Testis (tissue), 3 donors: ENCODE results near the gene SLC39A7. TPM values are rescaled to one million over a fixed set of nuclear protein-coding genes. Genes with fewer than 3 reads are reported as not detected.
A peak's percentile ranks its signal among the peaks of the same experiment; 100 is the strongest.

Experiments used
- DNase-seq: peaks from one replicate; pipeline ENCODE4 v3.0.0-alpha.2; 2019
- H3K27ac ChIP-seq, 2 donors: fragments of 200-600 bp; sonication (generic); one replicate each; pipeline ENCODE4 v1.5.1; 2019
- H3K27me3 ChIP-seq: fragments of 200-600 bp; sonication (generic); one replicate; pipeline ENCODE4 v1.5.1; 2019
- H3K36me3 ChIP-seq: fragments of 200-600 bp; sonication (generic); one replicate; pipeline ENCODE4 v1.5.1; 2017; ENCODE audit warnings: low read depth; ENCODE audit errors: missing control alignments
- H3K4me1 ChIP-seq: fragments of 200-600 bp; sonication (generic); one replicate; pipeline ENCODE4 v1.5.1; 2019
- H3K4me3 ChIP-seq, 2 donors: fragments of 200-600 bp; sonication (generic); one replicate each; pipeline ENCODE4 v1.5.1; 2017 to 2019
- H3K9me3 ChIP-seq: fragments of 200-600 bp; sonication (generic); one replicate; pipeline ENCODE4 v1.5.1; 2017
- POLR2A ChIP-seq: fragments of 450-650 bp; IDR thresholded peaks from one replicate; pipeline ENCODE4 v1.6.1; 2017; ENCODE audit warnings: antibody characterized with exemption, mild to moderate bottlenecking, moderate library complexity
- WGBS, 2 donors: methylation state at CpG; one replicate each; pipeline ENCODE4 v1.1.5; 2018; 5-methylcytosine and 5-hydroxymethylcytosine counted together
- intact Hi-C: fragments of 100-400 bp; cut with DNase I; formaldehyde crosslinking; loops from one replicate; pipeline ENCODE4 v1.15.1; 2023; ENCODE audit warnings: low total_unique reads
- polyA plus RNA-seq: library from polyadenylated mRNA; stranded (reverse); fragments of 350-450 nt; fragmentation: Illumina TruSeq; extraction: RNeasy Lipid Tissue Mini Kit (QIAGEN cat#74804); gene quantifications from one replicate; pipeline ENCODE4 v1.2.3, GENCODE V29; 2014; ENCODE audit warnings: low read depth, low replicate concordance; ENCODE audit not compliant: insufficient read depth
- total RNA-seq, 2 donors: library from RNA; depleted of rRNA; stranded (reverse); fragments of >200 nt; gene quantifications; one replicate each; pipeline ENCODE4 v1.2.3, GENCODE V29; 2016
- TF ChIP-seq, protein P1 (sequence below), 3 experiments: fragments of 450-650 bp in 2 of 3; fragments of 200-600 bp in 1 of 3; sonication (generic) in 1 of 3; IDR thresholded peaks; one replicate each; pipeline ENCODE4 v1.5.1; 2016 to 2019; ENCODE audit warnings: antibody characterized with exemption in 3 of 3, mild to moderate bottlenecking in 2 of 3, moderate library complexity in 1 of 3

Gene SLC39A7
- total and polyA plus RNA-seq, 3 donors from 2014 or later: 79.1 to 87.7 (median 85.7) TPM

DNA sequence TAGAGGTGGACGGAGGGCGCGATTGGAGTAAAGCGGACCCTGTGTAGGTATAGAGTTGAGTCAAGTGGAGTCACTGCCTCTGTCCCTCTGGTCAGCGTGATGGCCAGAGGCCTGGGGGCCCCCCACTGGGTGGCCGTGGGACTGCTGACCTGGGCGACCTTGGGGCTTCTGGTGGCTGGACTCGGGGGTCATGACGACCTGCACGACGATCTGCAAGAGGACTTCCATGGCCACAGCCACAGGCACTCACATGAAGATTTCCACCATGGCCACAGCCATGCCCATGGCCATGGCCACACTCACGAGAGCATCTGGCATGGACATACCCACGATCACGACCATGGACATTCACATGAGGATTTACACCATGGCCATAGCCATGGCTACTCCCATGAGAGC lies 479 bp downstream of the SLC39A7 start:
- Histone ChIP-seq H3K36me3 (no peaks in the 10 kb centered on the region), H3K4me1 (peaks cover 44% of the 10 kb centered on the region), H3K27ac (peak overlapping the region; percentile 91 to 94), H3K27me3 (no peaks in the 10 kb centered on the region), H3K4me3 (peak overlapping the region; percentile 82), H3K9me3 (no peaks in the 10 kb centered on the region)
- no peak for TF ChIP-seq POLR2A
- TF ChIP-seq, protein P1, sequence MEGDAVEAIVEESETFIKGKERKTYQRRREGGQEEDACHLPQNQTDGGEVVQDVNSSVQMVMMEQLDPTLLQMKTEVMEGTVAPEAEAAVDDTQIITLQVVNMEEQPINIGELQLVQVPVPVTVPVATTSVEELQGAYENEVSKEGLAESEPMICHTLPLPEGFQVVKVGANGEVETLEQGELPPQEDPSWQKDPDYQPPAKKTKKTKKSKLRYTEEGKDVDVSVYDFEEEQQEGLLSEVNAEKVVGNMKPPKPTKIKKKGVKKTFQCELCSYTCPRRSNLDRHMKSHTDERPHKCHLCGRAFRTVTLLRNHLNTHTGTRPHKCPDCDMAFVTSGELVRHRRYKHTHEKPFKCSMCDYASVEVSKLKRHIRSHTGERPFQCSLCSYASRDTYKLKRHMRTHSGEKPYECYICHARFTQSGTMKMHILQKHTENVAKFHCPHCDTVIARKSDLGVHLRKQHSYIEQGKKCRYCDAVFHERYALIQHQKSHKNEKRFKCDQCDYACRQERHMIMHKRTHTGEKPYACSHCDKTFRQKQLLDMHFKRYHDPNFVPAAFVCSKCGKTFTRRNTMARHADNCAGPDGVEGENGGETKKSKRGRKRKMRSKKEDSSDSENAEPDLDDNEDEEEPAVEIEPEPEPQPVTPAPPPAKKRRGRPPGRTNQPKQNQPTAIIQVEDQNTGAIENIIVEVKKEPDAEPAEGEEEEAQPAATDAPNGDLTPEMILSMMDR (IDR thresholded peaks at IDR 0.05): no peak
- intact Hi-C loops: loop anchor here (10.0 kb wide), 1 partner anchor 114 kb away; the partner anchor contains the start of genes TAPBP and ZBTB22
- WGBS, 2 donors: 0 to 2% methylated on average over 11 to 14 of the region's 14 CpGs
- DNase-seq: no peak

DNA sequence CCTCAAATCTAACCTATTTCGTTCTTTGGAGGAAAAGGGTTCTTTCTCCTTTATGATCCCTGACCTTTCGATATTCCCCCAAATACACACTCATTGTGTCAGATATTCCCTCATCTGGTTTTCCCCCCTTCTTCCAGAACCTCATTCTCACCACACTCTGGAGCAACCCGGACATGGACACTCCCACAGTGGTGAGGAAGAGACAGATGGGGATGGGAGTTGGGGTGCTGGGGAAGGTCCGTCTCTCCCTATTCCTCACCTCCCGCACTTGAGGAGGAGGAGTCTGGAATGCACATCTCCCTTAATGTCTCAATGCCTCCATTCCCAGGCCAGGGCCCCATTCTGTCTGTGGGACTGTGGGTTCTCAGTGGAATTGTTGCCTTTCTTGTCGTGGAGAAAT lies 1.3 kb downstream of the SLC39A7 start:
- H3K27me3 ChIP-seq: no peaks in the 10 kb centered on the region
- no peak for DNase-seq
- intact Hi-C loops: loop anchor here (10.0 kb wide), 1 partner anchor 113 kb away; the partner anchor contains the start of genes TAPBP and ZBTB22
- H3K4me1 ChIP-seq: peaks cover 49% of the 10 kb centered on the region
- H3K4me3 ChIP-seq: peak overlapping the region; percentile 82
- H3K36me3 ChIP-seq: no peaks in the 10 kb centered on the region
- H3K27ac ChIP-seq: peak overlapping the region in 1 of 2 donors; percentile 94
- WGBS, 2 donors: 68 to 77% methylated on average over 6 of the region's 6 CpGs
- H3K9me3 ChIP-seq: no peaks in the 10 kb centered on the region
- TF ChIP-seq POLR2A: no peak
- TF ChIP-seq, protein P1 (IDR thresholded peaks at IDR 0.05): no peak

- TF ChIP-seq POLR2A: no peak
- TF ChIP-seq, protein P1 (IDR thresholded peaks at IDR 0.05): no peak
- 89 to 92% methylated on average over 6 of the region's 6 CpGs for WGBS, 2 donors
- no peak for DNase-seq
- no peaks in the 10 kb centered on the region for H3K36me3 ChIP-seq
- intact Hi-C loops: loop anchor here (10.0 kb wide), 1 partner anchor 112 kb away; the partner anchor contains the start of genes TAPBP and ZBTB22
- H3K27me3 ChIP-seq: no peaks in the 10 kb centered on the region
- H3K9me3 ChIP-seq: no peaks in the 10 kb centered on the region
- no peak overlapping the region for H3K4me3 ChIP-seq
- no peak overlapping the region for H3K27ac ChIP-seq
- peaks cover 50% of the 10 kb centered on the region for H3K4me1 ChIP-seq
Measured at GRCh38 chr6:33202799-33203198, 2.1 kb downstream of the SLC39A7 start.

- intact Hi-C loops: loop anchor here (10.0 kb wide), 1 partner anchor 111 kb away; the partner anchor contains the start of genes TAPBP and ZBTB22
- Histone ChIP-seq H3K4me3 (no peak overlapping the region), H3K36me3 (no peaks in the 10 kb centered on the region), H3K9me3 (no peaks in the 10 kb centered on the region), H3K27me3 (no peaks in the 10 kb centered on the region), H3K27ac (no peak overlapping the region), H3K4me1 (peaks cover 45% of the 10 kb centered on the region)
- DNase-seq: no peak
- TF ChIP-seq POLR2A: no peak
- TF ChIP-seq, protein P1 (IDR thresholded peaks at IDR 0.05): no peak
- 80 to 90% methylated on average over 7 of the region's 7 CpGs for WGBS, 2 donors
Measured at GRCh38 chr6:33203443-33204164, 2.9 kb downstream of the SLC39A7 start.

DNA sequence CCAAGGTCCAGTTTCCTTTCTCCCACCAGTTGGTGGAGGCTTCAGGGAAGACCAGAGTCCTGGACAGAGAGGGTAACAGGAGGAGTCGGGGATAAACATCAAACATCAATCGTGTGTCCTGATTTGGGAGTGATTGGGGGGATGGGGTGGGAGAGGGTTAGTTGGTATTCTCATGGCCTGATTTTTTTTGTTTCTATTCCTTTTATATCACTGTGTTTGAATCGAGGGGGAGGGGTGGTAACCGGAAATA lies 3.4 kb downstream of the SLC39A7 start:
- TF ChIP-seq, protein P1 (IDR thresholded peaks at IDR 0.05): no peak
- no peak for TF ChIP-seq POLR2A
- no peak for DNase-seq
- Histone ChIP-seq H3K36me3 (no peaks in the 10 kb centered on the region), H3K4me3 (peak overlapping the region in 1 of 2 donors; percentile 79), H3K27me3 (no peaks in the 10 kb centered on the region), H3K27ac (no peak overlapping the region), H3K4me1 (peaks cover 44% of the 10 kb centered on the region), H3K9me3 (no peaks in the 10 kb centered on the region)
- intact Hi-C loops: loop anchor here (10.0 kb wide), 1 partner anchor 111 kb away; the partner anchor contains the start of genes TAPBP and ZBTB22
- 8 to 9% methylated on average over 4 of the region's 4 CpGs for WGBS, 2 donors
